H1 (cell line): ENCODE data around the gene NOBOX. TPM values are rescaled to one million over a fixed set of nuclear protein-coding genes. Genes with fewer than 3 reads are reported as not detected.

Source experiments
- ATF3 ChIP-seq: IDR thresholded peaks from 2 replicates; pipeline ENCODE4 v1.6.1; 2011; ENCODE audit warnings: low read depth, mild to moderate bottlenecking, low read length; ENCODE audit not compliant: insufficient read depth
- TBP ChIP-seq: IDR thresholded peaks from 2 replicates; pipeline ENCODE4 v1.6.1; 2011; ENCODE audit warnings: low read depth, low read length, improper control_type of control experiment
- YY1 ChIP-seq: IDR thresholded peaks from 2 replicates; pipeline ENCODE4 v1.6.1; 2011; ENCODE audit warnings: low read depth, mild to moderate bottlenecking, low read length
- polyA plus RNA-seq, 7 experiments: library from polyadenylated mRNA; depleted of rRNA in 3 of 7; stranded (reverse) in 5 of 7; unstranded in 2 of 7; fragments of >200 nt in 5 of 7; fragments of 200-250 nt in 2 of 7; gene quantifications; 1 replicate in 5 of 7; 2 replicates in 1 of 7; 4 replicates in 1 of 7; pipeline versions ENCODE4 v1.2.1 to v1.2.3, GENCODE V29; 2011 to 2013; ENCODE audit warnings: missing spikeins in 2 of 7, mixed read lengths in 2 of 7
- total RNA-seq: library from RNA; stranded (reverse); fragmentation: NEBNext Ultra II Directional; extraction: Animal tissue kit (Norgen Biotek cat#: 25700); gene quantifications from 2 replicates; pipeline ENCODE4 v1.2.1, GENCODE V29; 2021

NOBOX gene
- total and polyA plus RNA-seq, 2 of the 8 experiments (the other 6 are each of a cell fraction or from before 2014, with no cell fraction given), result not detected

- no peak for TF ChIP-seq ATF3
- TF ChIP-seq YY1, result no peak
- TF ChIP-seq TBP, result no peak
Measured at GRCh38 chr7:144404946-144405345, 1.5 kb upstream of the NOBOX start (continued).
